ACC112 (cell line): ENCODE results near the gene BUD13.
A peak's percentile ranks its signal among the peaks of the same experiment; 100 is the strongest.

Experiments
- H2AFZ ChIP-seq: fragments of 200-600 bp; sonication (generic); one replicate; pipeline ENCODE4 v1.6.0; 2017; ENCODE audit warnings: antibody characterized with exemption, low read length; ENCODE audit not compliant: unreplicated experiment
- H3K27ac ChIP-seq: fragments of 200-600 bp; sonication (generic); 2 replicates; pipeline ENCODE4 v1.5.1; 2014; ENCODE audit warnings: low read depth, mild to moderate bottlenecking, antibody characterized with exemption, low read length, moderate library complexity
- H3K27me3 ChIP-seq: fragments of 200-600 bp; sonication (generic); 2 replicates; pipeline ENCODE4 v1.6.1; 2014; ENCODE audit warnings: mild to moderate bottlenecking, antibody characterized with exemption, low read length, moderate library complexity, mixed read lengths; ENCODE audit not compliant: insufficient read depth
- H3K36me3 ChIP-seq: fragments of 200-600 bp; sonication (generic); 2 replicates; pipeline ENCODE4 v1.6.1; 2016; ENCODE audit warnings: mild to moderate bottlenecking, antibody characterized with exemption, low read length, moderate library complexity, mixed read lengths; ENCODE audit not compliant: insufficient read depth
- H3K4me1 ChIP-seq: fragments of 200-600 bp; sonication (generic); one replicate; pipeline ENCODE4 v1.6.1; 2016; ENCODE audit warnings: low read length, mixed read lengths; ENCODE audit not compliant: insufficient read depth, unreplicated experiment, control insufficient read depth
- H3K4me3 ChIP-seq: fragments of 200-600 bp; sonication (generic); 2 replicates; pipeline ENCODE4 v1.5.1; 2014; ENCODE audit warnings: mild to moderate bottlenecking, low read depth, low read length
- H3K79me2 ChIP-seq: fragments of 200-600 bp; sonication (generic); one replicate; pipeline ENCODE4 v1.6.0; 2016; ENCODE audit warnings: low read length; ENCODE audit not compliant: control insufficient read depth, unreplicated experiment, insufficient read depth

Gene BUD13

GRCh38 chr11:116786966-116787365 lies 14.2 kb upstream of the BUD13 start:
- Histone ChIP-seq H3K36me3 (peaks cover 39% of the 10 kb centered on the region), H3K27me3 (no peaks in the 10 kb centered on the region), H3K27ac (peak overlapping the region; percentile 74; the same call in 1 of the 2 replicates), H3K4me1 (peaks cover 25% of the 10 kb centered on the region), H3K79me2 (peaks cover 21% of the 10 kb centered on the region), H2AFZ (no peak overlapping the region), H3K4me3 (peak overlapping the region; percentile 98)

- Histone ChIP-seq H3K79me2 (peaks cover 21% of the 10 kb centered on the region), H3K36me3 (peaks cover 41% of the 10 kb centered on the region), H2AFZ (no peak overlapping the region), H3K27me3 (no peaks in the 10 kb centered on the region), H3K27ac (no peak overlapping the region), H3K4me3 (peak overlapping the region; percentile 98), H3K4me1 (peaks cover 21% of the 10 kb centered on the region)
Observed at GRCh38 chr11:116786326-116786725, 13.5 kb upstream of the BUD13 start.

- H3K79me2 ChIP-seq, result peaks cover 20% of the 10 kb centered on the region
- peaks cover 67% of the 10 kb centered on the region for H3K36me3 ChIP-seq
- no peak overlapping the region for H3K4me3 ChIP-seq
- peaks cover 17% of the 10 kb centered on the region for H3K4me1 ChIP-seq
- peak overlapping the region; percentile 51 for H3K27ac ChIP-seq
- H3K27me3 ChIP-seq, result no peaks in the 10 kb centered on the region
- H2AFZ ChIP-seq, result no peak overlapping the region
Observed at GRCh38 chr11:116782728-116783127, 9.9 kb upstream of the BUD13 start.

- H3K4me1 ChIP-seq, result peaks cover 21% of the 10 kb centered on the region
- H2AFZ ChIP-seq, result no peak overlapping the region
- no peak overlapping the region for H3K4me3 ChIP-seq
- H3K79me2 ChIP-seq, result no peaks in the 10 kb centered on the region
- H3K27me3 ChIP-seq, result no peaks in the 10 kb centered on the region
- H3K27ac ChIP-seq, result no peak overlapping the region; the same call in 1 of the 2 replicates
- peaks cover 50% of the 10 kb centered on the region for H3K36me3 ChIP-seq
Observed at GRCh38 chr11:116778556-116778955, 5.8 kb upstream of the BUD13 start.

- H3K27ac ChIP-seq, result no peak overlapping the region
- H3K36me3 ChIP-seq, result peaks cover 36% of the 10 kb centered on the region
- H3K27me3 ChIP-seq, result no peaks in the 10 kb centered on the region
- H2AFZ ChIP-seq, result no peak overlapping the region
- H3K4me3 ChIP-seq, result no peak overlapping the region
- H3K4me1 ChIP-seq, result peaks cover 14% of the 10 kb centered on the region
- peaks cover 6% of the 10 kb centered on the region for H3K79me2 ChIP-seq
Observed at GRCh38 chr11:116777056-116777455, 4.3 kb upstream of the BUD13 start.

GRCh38 chr11:116776522-116776984 lies 3.8 kb upstream of the BUD13 start:
- Histone ChIP-seq H3K27ac (no peak overlapping the region), H3K27me3 (no peaks in the 10 kb centered on the region), H3K79me2 (peaks cover 11% of the 10 kb centered on the region), H3K36me3 (peaks cover 35% of the 10 kb centered on the region), H3K4me1 (peaks cover 14% of the 10 kb centered on the region), H2AFZ (no peak overlapping the region), H3K4me3 (no peak overlapping the region)

GRCh38 chr11:116775975-116776374 lies 3.2 kb upstream of the BUD13 start:
- Histone ChIP-seq H3K27me3 (no peaks in the 10 kb centered on the region), H3K27ac (no peak overlapping the region), H2AFZ (no peak overlapping the region), H3K4me1 (peaks cover 17% of the 10 kb centered on the region), H3K79me2 (peaks cover 16% of the 10 kb centered on the region), H3K4me3 (no peak overlapping the region), H3K36me3 (peaks cover 30% of the 10 kb centered on the region)

- peak overlapping the region; percentile 84; the same call in 1 of the 2 replicates for H3K27ac ChIP-seq
- peaks cover 19% of the 10 kb centered on the region for H3K4me1 ChIP-seq
- H3K4me3 ChIP-seq, result no peak overlapping the region
- H3K27me3 ChIP-seq, result no peaks in the 10 kb centered on the region
- H3K79me2 ChIP-seq, result peaks cover 25% of the 10 kb centered on the region
- H3K36me3 ChIP-seq, result peaks cover 23% of the 10 kb centered on the region
- no peak overlapping the region for H2AFZ ChIP-seq
Observed at GRCh38 chr11:116774661-116775060, 1.9 kb upstream of the BUD13 start.

- Histone ChIP-seq H3K4me3 (peak overlapping the region; percentile 92), H3K79me2 (peaks cover 25% of the 10 kb centered on the region), H3K4me1 (peaks cover 19% of the 10 kb centered on the region), H2AFZ (peak overlapping the region; percentile 72), H3K27ac (peak overlapping the region; percentile 84), H3K36me3 (peaks cover 13% of the 10 kb centered on the region; the same call in 1 of the 2 replicates), H3K27me3 (no peaks in the 10 kb centered on the region)
Observed at GRCh38 chr11:116773203-116774097, 663 bp upstream of the BUD13 start.

GRCh38 chr11:116771935-116772334 lies 852 bp downstream of the BUD13 start:
- peak overlapping the region; percentile 92 for H3K4me3 ChIP-seq
- H2AFZ ChIP-seq, result no peak overlapping the region
- H3K27ac ChIP-seq, result peak overlapping the region; percentile 89

GRCh38 chr11:116762132-116762531 lies 10.7 kb downstream of the BUD13 start:
- no peak overlapping the region for H3K4me3 ChIP-seq
- no peak overlapping the region for H3K27ac ChIP-seq
- no peak overlapping the region for H2AFZ ChIP-seq
- peaks cover 3% of the 10 kb centered on the region for H3K79me2 ChIP-seq
- H3K27me3 ChIP-seq, result no peaks in the 10 kb centered on the region
- peaks cover 34% of the 10 kb centered on the region for H3K36me3 ChIP-seq
- H3K4me1 ChIP-seq, result no peaks in the 10 kb centered on the region

More at GRCh38 chr11:116771935-116772334, 852 bp downstream of the BUD13 start:
- Histone ChIP-seq H3K79me2 (peaks cover 25% of the 10 kb centered on the region), H3K4me1 (peaks cover 19% of the 10 kb centered on the region), H3K27me3 (no peaks in the 10 kb centered on the region), H3K36me3 (peaks cover 7% of the 10 kb centered on the region; the same call in 1 of the 2 replicates)
